ENCODE results near the gene IRF2.

IRF2 gene

DNA sequence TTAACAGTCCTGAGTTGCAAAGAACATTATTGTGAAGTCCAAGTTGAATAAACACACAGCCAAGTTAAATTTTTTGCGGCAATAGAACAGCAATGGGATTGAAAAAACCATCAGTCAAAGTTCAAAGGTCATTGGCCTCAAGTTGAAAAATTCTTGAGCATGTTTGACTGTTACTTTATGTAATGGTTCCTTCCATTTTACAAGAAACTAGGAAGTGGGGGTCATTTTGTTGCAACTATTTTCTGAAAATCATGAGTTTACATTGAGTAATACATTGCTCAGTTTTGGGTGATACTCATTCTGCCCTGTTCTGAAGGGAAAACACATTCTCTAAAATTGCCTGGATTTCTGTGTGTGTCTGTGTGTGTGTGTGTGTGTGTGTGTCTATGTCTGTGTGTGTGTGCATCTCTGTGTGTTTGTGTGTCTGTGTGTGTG, 5.2 kb upstream of the IRF2 start:
- H3K27ac Mint-ChIP-seq, result no peak overlapping the region
- H3K36me3 Mint-ChIP-seq (ENCODE audit: low read depth), result peaks cover 5% of the 10 kb centered on the region
- peaks cover 13% of the 10 kb centered on the region for H3K9me3 Mint-ChIP-seq
- peaks cover 15% of the 10 kb centered on the region for H3K27me3 Mint-ChIP-seq (ENCODE audit: low read depth, poor library complexity)
- no peak for TF ChIP-seq CTCF (IDR thresholded peaks at IDR 0.05)
- DNase-seq, result no peak
- no peak overlapping the region for H3K4me3 Mint-ChIP-seq
- peaks cover 31% of the 10 kb centered on the region for H3K4me1 Mint-ChIP-seq

GRCh38 chr4:184477201-184477999, 3.0 kb upstream of the IRF2 start:
- H3K9me3 Mint-ChIP-seq, result no peaks in the 10 kb centered on the region
- H3K27me3 Mint-ChIP-seq (ENCODE audit: low read depth, poor library complexity), result peaks cover 11% of the 10 kb centered on the region
- peak overlapping the region; percentile 30 for H3K27ac Mint-ChIP-seq
- no peak for DNase-seq
- peaks cover 36% of the 10 kb centered on the region for H3K4me1 Mint-ChIP-seq
- H3K4me3 Mint-ChIP-seq, result peak overlapping the region; percentile 47
- no peaks in the 10 kb centered on the region for H3K36me3 Mint-ChIP-seq (ENCODE audit: low read depth)
- TF ChIP-seq CTCF (IDR thresholded peaks at IDR 0.05), result no peak

DNA sequence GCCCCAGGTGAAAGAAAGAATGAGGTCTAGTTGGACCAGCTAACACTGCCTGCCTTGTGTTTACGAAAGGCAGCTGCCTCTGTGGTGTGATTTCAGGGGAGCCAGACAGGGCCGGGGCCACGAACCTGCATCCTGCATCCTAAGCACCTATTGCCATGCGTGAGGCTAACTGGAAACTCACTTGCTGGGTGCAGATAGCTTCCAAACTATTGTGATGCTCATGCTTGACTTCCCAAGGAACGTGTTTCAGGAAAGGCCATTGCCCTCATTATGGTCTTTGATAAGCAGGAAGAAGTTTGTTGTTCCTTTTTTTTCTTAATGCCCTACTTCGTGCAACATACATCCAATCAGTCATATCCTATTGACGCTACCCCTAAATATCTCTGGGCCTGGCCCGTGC, 2.3 kb upstream of the IRF2 start:
- H3K4me1 Mint-ChIP-seq, result peaks cover 44% of the 10 kb centered on the region
- H3K27me3 Mint-ChIP-seq (ENCODE audit: low read depth, poor library complexity), result peaks cover 9% of the 10 kb centered on the region
- H3K9me3 Mint-ChIP-seq, result no peaks in the 10 kb centered on the region
- H3K27ac Mint-ChIP-seq, result no peak overlapping the region
- H3K4me3 Mint-ChIP-seq, result peak overlapping the region; percentile 47
- TF ChIP-seq CTCF (IDR thresholded peaks at IDR 0.05), result no peak
- H3K36me3 Mint-ChIP-seq (ENCODE audit: low read depth), result no peaks in the 10 kb centered on the region
- DNase-seq, result no peak

DNA sequence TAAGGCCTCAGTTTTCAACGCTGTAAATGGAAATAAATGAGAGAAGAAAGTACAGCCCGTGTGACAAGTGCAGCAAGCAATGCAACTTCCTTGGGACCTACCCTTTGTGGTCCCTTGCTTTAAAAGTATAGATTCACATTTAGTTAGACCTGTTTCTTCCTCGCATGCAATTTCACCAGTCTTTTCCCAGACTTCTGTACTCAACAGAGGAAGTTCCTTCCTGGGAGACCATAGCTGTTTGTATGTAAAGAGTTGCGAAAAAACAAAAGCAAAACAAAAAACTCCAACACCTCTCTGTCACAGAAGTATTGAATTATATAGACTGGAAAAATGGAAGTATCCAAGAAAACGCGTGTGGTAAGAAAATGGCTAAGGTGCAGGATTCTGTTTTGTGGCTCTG, 1.1 kb upstream of the IRF2 start:
- no peaks in the 10 kb centered on the region for H3K9me3 Mint-ChIP-seq
- H3K27ac Mint-ChIP-seq, result peak overlapping the region; percentile 64
- H3K4me3 Mint-ChIP-seq, result peak overlapping the region; percentile 99
- H3K4me1 Mint-ChIP-seq, result peaks cover 45% of the 10 kb centered on the region
- TF ChIP-seq CTCF (IDR thresholded peaks at IDR 0.05), result no peak
- H3K27me3 Mint-ChIP-seq (ENCODE audit: low read depth, poor library complexity), result peaks cover 8% of the 10 kb centered on the region
- no peaks in the 10 kb centered on the region for H3K36me3 Mint-ChIP-seq (ENCODE audit: low read depth)
- no peak for DNase-seq

- Mint-ChIP-seq H3K9me3 (no peaks in the 10 kb centered on the region), H3K27ac (peak overlapping the region; percentile 64), H3K36me3 (ENCODE audit: low read depth) (no peaks in the 10 kb centered on the region), H3K4me1 (peaks cover 45% of the 10 kb centered on the region), H3K27me3 (ENCODE audit: low read depth, poor library complexity) (peaks cover 8% of the 10 kb centered on the region), H3K4me3 (peak overlapping the region; percentile 99)
- peak; percentile 30 for DNase-seq
- TF ChIP-seq CTCF (IDR thresholded peaks at IDR 0.05), result no peak
Measured at GRCh38 chr4:184475096-184475461, 729 bp upstream of the IRF2 start.
